NCI-H345 treated with DMSO at 0.1 percent for 48 hours (cell line): ENCODE data around the gene TAS2R38.
"Not testable (repeated sequence)": the region's sequence is repeated elsewhere in the genome, so short reads cannot be mapped to it uniquely, and the experiment has no call there.

ENCODE experiments used
- DNase-seq: peaks from one replicate; lab custom pipeline; 2025; ENCODE audit not compliant: unreplicated experiment; lab: John Stamatoyannopoulos, UW

TAS2R38 gene

DNA sequence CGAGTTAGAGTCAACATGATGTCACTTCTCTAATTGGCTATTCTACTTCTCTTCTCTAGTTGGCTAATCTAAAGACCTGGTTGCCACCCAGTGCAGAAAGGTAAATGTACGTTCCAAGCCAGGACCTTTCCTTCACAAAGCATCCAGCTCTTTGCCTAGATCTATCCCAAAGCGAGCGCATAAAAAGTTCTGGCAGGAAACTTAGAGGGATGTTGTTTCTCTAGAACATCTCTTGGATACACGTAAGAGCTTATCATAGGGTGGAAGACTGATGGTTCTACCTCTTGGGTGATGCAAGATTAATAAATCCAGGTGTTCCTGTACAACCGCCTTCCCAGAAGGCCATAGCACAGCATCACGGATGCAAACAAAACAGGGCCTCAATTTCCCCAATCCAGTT, at the start of gene TAS2R38:
TSS of gene TAS2R38 (minus strand) at position 101 of the 400 bp plus-strand sequence. CDS start at position 17, 84 bp downstream.
- DNase-seq, result no peak

DNA sequence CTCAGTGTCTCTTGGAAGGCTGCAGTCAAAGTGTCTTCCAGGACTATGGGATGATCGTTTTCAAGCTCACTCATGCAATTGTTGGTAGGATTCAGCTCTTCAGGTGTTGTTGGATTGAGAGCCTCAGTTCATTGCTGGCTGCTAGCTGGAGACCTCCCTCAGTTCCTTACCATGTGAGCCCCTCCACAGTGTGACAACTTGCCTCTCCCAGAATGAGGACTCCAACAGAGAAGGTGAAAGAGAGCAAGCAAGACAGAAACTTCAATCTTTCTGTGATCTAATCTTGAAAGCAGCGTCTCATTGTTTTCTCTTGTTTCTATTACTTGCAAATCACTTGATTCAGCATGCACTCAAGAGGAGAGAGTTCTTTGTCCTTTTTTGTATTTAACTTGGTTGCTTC, 44.6 kb upstream of the TAS2R38 start:
- no peak for DNase-seq

DNA sequence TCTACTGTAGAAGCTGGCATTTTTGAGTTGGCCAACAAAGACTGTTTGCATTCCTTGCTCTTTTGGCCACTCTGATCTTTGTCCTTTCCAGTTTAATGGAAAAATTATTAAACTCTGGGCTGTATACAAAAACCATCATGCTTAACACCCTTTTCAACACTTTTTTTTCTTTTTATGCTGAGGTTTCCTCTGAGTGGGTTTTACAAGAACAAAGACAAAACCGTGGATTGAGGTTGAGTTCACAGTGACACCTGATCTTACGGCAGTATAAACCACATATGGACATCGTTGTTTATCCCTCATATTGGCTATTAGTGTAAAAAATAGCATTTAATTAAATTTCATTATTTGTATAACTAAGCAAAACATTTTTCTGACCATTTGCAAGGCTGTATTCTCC, 43.9 kb upstream of the TAS2R38 start:
- DNase-seq, result no peak

DNA sequence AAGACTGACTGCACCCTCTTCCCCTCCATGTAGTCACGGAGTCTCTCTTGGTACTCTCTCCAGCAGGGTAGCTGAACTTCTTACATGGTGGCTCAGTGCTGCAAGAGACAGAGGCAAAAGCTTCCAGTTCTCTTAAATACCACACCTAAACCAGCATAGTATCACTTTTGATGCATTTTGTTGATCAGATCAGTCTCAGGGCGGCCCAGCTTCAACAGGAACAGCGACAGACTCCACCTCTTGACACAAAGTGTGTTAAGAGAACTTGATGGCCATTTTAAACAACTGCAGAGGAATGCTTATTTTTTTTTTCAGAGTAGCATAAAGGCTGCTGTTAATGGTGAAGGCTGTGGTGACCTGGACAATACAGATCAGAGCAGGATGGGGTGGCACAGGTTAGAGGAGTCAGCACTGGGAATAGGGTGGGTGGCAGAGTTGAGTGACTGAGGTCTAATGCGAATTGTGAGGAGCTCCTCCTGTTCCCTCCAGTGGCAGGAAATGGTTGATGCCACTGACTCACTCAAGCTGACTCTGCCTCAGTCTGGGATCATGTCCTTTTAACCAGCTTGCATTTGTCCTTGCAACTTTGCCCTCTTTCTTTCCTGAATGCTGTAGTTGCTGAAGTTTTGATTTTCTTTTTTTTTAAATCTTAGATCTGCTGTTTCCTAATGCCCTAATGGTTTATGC, 39.4 kb upstream of the TAS2R38 start:
- DNase-seq, result no peak

DNA sequence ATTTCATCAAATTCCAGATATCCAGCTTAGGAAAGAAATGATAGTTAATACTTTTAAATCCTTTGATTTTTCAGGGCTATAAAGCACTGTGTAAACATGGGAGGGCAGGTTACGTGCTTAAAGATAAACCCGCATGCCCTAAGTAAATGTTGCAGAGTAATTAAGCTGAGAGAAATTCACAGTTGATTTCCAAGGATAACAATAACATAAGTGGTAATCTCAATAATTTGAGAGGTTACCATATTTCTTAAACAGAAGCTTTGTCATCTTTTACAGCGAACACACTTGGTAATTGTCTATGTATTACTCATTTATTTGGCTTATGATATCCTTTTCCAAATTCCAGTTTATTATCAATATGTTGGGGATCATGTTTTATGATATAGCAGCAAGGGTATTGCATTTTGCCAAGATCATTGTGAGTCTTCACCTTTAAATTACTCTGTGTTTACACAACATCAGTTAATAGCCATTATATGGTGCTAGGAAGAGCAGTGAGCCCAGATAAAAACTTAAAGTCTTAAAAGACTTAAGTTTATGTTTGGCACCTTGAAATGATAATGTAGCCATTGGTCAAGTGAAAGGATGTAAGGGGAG, 37.5 kb upstream of the TAS2R38 start:
- DNase-seq, result no peak

DNA sequence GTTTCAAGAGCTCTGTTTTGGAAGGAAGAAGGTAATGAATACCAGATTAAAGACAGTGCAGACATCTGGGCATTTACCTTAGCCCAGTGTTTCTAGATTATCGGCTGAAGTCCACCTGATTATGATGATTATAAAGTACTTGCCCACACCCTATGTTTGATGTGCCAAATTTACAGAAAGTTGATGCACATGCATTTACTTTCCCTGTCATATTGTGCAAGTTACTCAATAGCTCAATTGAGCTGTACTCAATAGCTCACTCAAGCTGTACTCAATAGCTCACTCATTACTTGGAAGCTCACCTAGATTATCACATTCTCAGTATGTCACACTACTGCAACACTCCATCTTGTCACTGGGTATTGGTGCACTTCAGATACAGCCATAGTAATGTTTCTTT, 35.6 kb upstream of the TAS2R38 start:
- no peak for DNase-seq

DNA sequence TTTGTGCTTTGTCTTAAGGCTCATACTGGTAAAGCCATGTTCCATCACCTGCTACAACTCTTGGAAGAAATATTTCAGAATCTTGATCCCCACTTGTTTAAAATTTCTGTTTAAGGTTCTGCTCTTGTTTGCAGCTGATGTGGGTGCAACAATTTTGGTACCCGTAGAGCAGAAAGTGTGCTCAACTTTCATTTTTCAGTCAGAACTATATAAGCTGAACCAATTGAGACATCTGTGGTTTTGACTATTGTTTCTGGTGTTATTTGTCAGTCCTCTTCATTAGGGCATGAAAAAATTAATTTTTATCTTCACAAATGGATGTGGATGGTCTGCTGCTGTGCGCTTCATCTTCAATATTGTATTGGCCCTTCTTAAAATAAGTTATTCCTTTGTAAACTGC, 33.0 kb upstream of the TAS2R38 start:
- DNase-seq, result no peak

DNA sequence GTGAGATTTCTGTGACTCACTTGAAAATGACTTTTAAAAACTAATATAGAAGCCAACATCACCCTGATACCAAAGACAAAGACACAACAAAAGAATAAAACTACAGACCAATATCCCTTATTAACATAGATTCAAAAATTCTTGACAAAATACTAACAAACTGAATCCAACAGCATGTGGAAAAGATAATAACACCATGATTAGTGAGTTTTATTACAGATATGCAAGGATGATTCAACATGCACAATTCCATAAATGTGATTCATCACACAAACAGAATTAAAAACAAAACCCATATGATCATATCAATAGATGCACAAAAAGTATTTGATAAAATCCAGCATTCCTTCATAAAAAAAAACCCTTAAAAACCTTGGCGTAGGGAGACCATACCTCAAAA, 28.6 kb upstream of the TAS2R38 start:
- no peak for DNase-seq

DNA sequence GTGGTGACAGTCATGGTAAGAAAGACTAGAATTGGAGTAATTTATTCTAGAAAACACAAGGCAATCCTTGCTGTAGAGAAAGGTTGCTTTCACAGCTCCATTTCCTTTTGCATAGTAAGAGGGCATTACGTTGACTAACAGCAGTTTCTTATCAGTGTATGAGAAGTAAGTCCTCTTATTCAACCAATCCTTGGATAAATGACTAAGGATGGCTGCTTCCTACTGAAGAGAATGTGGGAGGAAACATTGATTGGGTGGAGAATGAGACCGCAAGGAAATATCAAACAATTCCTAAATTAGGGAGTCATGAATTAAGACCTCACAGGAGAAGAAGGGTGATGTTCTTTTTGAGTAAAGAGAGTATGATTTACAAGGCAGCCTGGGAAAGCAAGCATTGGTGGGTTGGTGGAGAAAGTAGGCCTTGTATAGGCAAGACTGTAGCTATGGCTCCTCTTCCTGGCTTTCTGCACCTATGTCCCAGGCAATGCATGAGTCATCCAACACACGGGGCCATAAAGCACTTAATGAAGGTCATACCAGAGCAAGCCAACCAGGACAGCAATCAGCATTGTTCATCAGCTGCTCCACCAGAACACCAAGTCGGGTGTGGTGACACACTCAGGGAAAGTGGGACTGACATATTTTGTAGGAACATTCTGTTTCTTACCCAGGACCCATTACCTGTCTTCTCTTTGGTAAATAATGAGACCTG, 27.7 kb upstream of the TAS2R38 start:
- DNase-seq, result no peak

DNA sequence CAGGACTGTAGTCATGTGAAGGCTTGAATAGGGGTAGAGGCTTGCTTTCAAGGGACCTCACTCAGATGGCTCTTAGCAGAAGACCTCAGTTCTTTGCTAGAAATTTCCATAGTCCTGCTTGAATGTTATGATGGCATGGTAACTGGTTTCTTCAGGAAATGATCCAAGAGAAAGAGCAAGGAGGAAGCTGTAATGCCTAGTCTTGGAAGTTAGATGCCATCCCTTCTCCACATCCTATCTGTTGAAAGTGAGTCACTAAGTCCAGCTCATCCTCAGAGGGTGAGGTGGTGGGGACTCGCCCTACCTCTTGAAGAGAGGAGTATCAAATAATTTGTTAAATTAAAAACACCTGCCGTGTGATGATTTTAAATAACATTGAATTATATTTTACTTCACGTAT, 26.7 kb upstream of the TAS2R38 start:
- DNase-seq, result no peak

DNA sequence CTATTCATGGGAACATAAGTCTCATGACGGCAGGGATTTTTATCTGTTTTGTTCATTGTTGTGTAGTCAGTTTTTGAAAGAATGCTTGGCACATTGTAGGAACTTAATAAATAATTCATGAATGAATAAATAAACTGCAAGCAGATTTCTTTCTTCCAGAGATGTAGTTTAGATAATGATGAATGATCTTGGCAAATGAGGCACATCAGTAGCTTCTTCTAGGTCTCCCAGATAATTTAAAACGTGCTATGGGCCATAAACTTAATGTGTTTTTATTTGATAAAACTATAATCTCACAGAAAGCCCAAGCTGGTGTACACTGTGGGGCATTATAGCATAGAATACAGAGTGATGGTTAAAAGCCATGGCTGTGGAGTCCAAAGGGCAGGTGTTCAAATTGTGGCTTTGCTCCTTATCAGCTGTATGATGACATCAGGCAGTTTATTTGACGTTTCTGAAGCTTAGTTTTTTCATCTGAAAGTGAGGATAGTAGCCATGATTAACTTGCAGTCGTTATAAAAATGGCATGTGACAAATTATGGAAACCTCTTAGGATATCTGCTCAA, 25.6 kb upstream of the TAS2R38 start:
- DNase-seq, result peak; percentile 78

DNA sequence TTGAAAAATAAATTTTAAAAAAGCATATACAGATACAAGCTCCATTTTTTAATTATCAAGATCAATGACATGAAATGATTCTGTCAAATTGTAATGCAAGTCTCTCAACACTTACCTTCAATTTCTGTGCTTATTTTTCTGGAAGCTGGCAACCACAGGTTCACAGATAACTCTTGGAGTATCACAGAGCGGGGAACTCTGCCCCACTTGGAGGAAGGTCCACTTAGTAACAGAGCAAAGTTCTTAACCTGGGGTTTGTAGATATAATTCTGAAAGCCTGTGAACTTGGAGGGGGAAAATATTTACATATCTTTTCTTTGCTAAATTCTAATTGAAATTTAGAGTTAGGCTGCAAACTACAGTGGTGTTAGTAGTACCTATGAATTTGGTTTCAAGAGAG, 19.8 kb upstream of the TAS2R38 start:
- no peak for DNase-seq

DNA sequence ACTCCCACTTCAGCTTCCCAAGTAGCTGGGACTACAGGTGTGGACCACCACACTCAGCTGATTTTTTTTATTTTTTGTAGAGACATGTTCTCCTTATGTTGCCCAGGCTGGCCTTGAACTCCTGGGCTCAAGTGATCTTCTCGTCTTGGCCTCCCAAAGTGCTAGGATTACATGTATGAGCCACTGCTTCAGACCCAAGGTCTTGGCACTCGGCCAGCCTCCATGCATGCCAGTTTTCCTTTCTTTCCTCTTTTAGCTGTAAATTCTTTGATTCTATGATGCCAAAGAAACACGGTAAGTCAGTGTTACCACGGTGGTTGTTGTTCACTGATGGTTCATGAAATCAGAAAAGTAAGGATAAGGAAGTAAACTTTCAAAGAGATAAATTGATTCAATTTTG, 19.1 kb upstream of the TAS2R38 start:
- no peak for DNase-seq

DNA sequence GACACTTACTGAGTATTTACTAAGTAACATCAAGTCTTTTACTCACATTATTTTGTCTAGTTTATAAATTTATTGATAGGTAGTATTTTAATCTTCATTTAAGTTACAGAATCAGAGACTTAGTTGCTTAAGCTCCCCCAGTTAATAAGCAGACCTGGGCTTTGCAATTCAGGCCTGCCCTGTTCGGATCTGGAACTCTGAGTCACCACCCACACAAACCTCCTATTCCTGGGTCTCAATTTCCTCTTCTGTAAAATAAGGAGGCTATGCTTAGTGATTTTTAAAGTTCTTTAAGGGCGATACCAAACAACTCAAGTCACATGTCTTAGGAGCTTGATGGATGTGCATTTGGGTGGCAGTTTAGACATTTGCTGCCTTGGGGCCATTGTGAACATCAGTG, 18.6 kb upstream of the TAS2R38 start:
- DNase-seq, result no peak

DNA sequence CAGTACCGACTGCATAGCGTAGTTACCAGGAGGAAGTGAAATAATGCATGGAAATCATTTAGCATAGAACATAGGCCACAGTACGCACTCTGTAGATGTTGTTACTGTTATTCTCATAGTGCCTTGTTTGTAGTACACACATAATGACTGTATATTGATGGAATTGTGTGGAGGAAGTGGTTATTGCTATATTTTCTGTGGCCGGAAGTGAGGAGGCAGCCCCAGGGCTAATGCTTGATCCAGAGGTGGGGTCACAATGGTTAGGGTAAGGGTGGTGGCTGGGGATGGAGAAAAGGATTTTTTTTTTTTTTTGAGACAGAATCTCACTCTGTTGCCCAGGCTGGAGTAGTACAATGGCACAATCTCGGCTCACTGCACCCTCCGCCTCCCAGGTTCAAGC, 17.6 kb upstream of the TAS2R38 start:
- DNase-seq, result no peak

DNA sequence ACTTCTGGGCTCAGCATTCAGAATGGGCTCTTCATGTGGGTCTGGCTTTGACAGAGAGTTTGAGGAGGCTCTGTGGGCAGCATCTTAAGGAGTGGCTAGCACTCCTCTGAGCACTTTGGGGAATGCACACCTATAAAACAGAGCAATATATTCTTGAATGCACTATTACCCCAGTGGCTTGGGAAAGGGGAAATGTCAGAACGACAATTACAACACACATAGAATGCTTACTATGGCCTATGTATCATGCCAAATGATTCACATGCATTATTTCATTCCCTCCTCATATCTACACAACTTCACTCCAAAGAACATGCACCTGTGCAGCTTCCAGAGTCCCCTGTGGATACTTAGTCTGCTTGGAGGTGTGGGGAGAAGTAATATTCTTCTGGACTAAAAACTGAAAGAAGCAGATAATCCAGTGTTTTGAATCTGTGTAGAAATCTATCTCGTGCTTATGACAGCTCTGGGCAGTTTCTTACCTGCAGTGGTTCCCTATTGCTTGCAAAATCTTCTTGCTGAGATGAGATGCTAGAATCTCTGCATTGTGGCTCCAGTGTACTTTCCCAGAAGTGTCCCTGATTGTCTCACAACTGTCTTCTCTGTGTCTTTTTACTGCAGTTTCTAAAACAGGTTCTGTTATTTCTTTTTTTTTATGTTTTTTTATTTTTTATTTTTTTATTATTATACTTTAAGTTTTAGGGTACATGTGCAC, 16.6 kb upstream of the TAS2R38 start:
- no peak for DNase-seq

DNA sequence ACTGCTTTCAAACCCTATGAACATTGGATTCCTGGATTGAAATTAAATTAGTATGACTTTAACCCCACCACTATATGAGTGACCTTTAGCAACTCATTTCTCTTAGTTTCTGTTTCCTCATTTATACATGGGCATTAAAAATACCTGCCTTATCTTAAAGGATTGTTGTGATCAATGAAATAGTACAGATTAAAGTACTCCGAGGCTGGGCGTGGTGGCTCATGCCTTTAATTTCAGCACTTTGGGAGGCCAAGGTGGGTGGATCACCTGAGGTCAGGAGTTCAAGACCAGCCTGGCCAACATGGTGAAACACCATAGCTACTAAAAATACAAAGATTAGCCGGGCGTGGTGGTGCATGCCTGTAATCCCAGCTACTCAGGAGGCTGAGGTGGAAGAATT, 14.2 kb upstream of the TAS2R38 start:
- DNase-seq, result not testable (repeated sequence)

DNA sequence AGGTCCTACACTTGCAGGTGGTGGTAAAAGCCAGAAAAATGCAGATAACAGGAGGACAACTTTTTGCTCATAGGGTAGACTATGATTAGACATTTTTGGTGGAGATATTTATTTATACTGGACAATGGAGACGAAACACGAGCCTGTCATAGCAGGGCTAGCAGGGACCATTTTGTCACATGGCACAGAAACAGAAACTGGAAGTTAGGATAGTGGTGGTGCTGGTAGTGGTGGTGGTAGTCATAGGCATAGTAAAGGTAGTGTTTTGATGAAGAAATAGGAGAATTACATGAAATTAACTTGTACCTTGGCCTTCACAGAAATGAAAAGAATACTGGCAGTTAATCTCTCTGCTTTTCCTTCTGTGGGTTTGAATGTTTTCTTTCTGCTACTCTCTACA, 13.3 kb upstream of the TAS2R38 start:
- no peak for DNase-seq

DNA sequence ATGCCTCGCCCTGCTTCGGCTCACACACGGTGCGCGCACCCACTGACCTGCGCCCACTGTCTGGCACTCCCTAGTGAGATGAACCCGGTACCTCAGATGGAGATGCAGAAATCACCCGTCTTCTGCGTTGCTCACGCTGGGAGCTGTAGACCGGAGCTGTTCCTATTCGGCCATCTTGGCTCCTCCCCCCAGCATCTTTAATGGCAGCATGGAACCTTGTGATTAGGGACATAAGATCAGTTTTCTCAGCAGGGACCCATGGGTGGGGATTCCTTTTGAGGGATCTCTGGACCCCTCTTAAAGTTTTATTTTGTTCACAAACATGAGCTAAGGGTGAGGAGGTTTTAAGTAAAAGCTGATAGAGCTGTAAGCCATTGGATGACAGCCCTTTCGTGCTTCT, 12.4 kb upstream of the TAS2R38 start:
- not testable (repeated sequence) for DNase-seq

DNA sequence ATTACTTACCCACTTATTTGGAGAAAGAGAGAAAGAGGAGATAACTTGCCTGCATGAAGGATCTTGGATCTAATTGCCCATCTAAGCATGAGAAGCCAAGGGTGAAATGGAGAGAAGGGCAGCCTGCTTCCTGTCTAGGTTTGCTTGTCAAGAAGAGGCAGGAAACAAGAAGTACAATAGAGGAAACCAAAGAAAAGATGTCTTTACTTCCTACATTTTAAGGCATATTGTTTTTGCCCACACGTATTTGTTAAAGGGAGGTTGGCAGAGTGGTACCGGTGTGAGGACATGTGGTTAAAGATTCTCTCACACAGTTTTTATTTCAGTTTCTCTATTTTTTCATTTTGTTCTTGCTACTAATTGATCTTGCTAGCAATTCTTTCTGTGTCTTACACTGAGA, 6.0 kb upstream of the TAS2R38 start:
- no peak for DNase-seq

DNA sequence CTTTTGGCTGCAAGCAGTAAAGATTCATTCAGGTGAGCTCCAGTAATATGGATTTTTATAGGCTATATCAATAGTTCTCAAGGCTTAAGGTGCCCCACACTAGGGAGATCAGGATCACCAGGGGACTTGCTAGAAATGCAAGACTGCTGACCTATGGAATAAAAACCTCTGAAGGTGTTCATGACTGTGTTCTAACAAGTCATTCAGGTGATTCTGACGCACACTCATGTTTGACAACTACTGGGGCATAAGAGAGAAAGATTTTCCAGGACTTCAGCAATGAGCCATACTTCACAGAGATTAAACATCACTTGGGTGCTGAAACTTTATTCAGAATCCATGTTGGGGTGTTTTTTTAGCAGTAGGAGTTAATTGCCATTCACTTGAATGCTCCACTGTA, 4.8 kb upstream of the TAS2R38 start:
- no peak for DNase-seq
